ENCODE measurements around the gene CKM. TPM values are rescaled to one million over a fixed set of nuclear protein-coding genes. Genes with fewer than 3 reads are reported as not detected.
"Not testable (repeated sequence)": the region's sequence is repeated elsewhere in the genome, so short reads cannot be mapped to it uniquely, and the experiment has no call there.

The CKM gene
- total RNA-seq, 1 donor from 2014 or later = not detected

DNA sequence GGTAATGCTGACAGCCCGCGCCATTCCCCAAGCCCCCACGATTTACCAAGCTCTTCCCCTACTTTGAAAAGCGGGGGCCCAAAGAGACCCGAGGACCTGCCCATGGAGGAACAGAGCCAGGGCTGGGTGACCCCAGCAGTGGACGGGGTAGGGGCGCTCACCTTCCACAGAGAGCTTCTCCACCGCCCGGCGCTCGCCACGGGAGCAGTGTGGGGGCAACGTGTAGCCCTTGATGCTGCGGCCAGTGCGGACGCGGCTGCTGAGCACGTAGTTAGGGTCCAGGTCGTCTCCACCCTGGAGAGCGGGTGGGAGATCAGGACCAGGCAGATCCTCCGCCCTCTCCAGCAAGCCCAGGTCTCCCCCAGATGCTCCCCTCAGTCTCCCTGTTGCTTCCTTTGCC, 7.4 kb downstream of the CKM start:
- no peak for DNase-seq (ENCODE audit: extremely low spot score in 2 of 2)
- no peak overlapping the region for H3K4me3 ChIP-seq
- no peaks in the 10 kb centered on the region for H3K9me3 ChIP-seq
- TF ChIP-seq POLR2AphosphoS5 (IDR thresholded peaks at IDR 0.05; ENCODE audit: insufficient read depth in 1 of 2, low read depth in 1 of 2) (no peak), CTCF (IDR thresholded peaks at IDR 0.05) (no peak), POLR2A (IDR thresholded peaks at IDR 0.05) (no peak)
- no peaks in the 10 kb centered on the region for H3K4me1 ChIP-seq
- H3K36me3 ChIP-seq = no peaks in the 10 kb centered on the region
- no peaks in the 10 kb centered on the region for H3K27me3 ChIP-seq
- no peak overlapping the region for H3K27ac ChIP-seq
- intact Hi-C loops (cut with DNase I) = no loop called here

GRCh38 chr19:45314708-45315245, 7.9 kb downstream of the CKM start:
- TF ChIP-seq CTCF (IDR thresholded peaks at IDR 0.05) (no peak), POLR2AphosphoS5 (IDR thresholded peaks at IDR 0.05; ENCODE audit: insufficient read depth in 1 of 2, low read depth in 1 of 2) (no peak), POLR2A (IDR thresholded peaks at IDR 0.05) (no peak)
- intact Hi-C loops (cut with DNase I) = no loop called here
- Histone ChIP-seq H3K9me3 (no peaks in the 10 kb centered on the region), H3K27ac (no peak overlapping the region), H3K4me1 (no peaks in the 10 kb centered on the region), H3K36me3 (no peaks in the 10 kb centered on the region), H3K27me3 (no peaks in the 10 kb centered on the region), H3K4me3 (no peak overlapping the region)
- no peak for DNase-seq (ENCODE audit: extremely low spot score in 2 of 2)

DNA sequence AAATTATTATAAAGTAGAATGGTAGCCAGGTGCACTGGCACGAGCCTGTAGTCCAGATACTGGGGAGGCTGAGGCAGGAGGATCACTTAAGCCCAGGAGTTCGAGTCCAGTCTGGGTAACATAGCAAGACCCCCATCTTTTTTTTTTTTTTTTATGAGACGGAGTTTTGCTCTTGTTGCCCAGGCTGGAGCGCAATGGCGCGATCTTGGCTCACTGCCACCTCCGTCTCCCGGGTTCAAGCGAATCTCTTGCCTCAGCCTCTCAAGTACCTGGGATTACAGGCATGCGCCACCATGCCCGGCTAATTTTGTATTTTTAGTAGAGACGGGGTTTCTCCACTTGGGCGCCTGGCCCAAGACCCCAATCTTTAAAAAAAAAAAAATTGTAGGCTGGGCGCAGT, 10.4 kb downstream of the CKM start:
- H3K4me1 ChIP-seq; H3K27me3 ChIP-seq; intact Hi-C loops (cut with DNase I); DNase-seq (ENCODE audit: extremely low spot score in 2 of 2); H3K27ac ChIP-seq; H3K36me3 ChIP-seq; H3K9me3 ChIP-seq; H3K4me3 ChIP-seq: not testable (repeated sequence)

DNA sequence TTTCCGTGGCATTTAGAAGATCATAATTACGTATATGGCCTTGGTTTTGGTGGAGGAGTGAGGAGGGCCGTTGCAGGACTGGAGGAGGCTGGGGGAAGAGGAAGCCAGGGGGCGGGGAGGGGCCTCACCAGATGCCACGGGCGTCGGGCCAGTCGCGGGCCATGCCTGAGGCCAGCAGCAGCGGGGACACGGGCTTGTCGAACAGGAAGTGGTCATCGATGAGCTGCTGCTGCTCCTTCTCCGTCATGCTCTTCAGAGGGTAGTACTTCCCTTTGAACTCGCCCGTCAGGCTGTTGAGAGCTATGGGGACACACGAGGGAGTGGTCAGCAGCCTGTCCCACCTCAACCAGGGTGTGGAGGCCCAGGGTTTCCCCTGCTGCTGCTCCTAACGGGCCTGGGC, 11.1 kb downstream of the CKM start:
- TF ChIP-seq CTCF (IDR thresholded peaks at IDR 0.05) (no peak), POLR2AphosphoS5 (IDR thresholded peaks at IDR 0.05; ENCODE audit: insufficient read depth in 1 of 2, low read depth in 1 of 2) (no peak), POLR2A (IDR thresholded peaks at IDR 0.05) (no peak)
- H3K27me3 ChIP-seq = no peaks in the 10 kb centered on the region
- H3K36me3 ChIP-seq = no peaks in the 10 kb centered on the region
- no peak overlapping the region for H3K27ac ChIP-seq
- H3K4me1 ChIP-seq = no peaks in the 10 kb centered on the region
- H3K9me3 ChIP-seq = no peaks in the 10 kb centered on the region
- no peak for DNase-seq (ENCODE audit: extremely low spot score in 2 of 2)
- H3K4me3 ChIP-seq = no peak overlapping the region
- intact Hi-C loops (cut with DNase I) = no loop called here

- DNase-seq (ENCODE audit: extremely low spot score in 2 of 2); H3K27me3 ChIP-seq; H3K27ac ChIP-seq; H3K4me1 ChIP-seq; H3K36me3 ChIP-seq; intact Hi-C loops (cut with DNase I); H3K4me3 ChIP-seq; H3K9me3 ChIP-seq: not testable (repeated sequence)
These were observed 13.4 kb downstream of the CKM start for GRCh38 chr19:45309322-45309721.

DNA sequence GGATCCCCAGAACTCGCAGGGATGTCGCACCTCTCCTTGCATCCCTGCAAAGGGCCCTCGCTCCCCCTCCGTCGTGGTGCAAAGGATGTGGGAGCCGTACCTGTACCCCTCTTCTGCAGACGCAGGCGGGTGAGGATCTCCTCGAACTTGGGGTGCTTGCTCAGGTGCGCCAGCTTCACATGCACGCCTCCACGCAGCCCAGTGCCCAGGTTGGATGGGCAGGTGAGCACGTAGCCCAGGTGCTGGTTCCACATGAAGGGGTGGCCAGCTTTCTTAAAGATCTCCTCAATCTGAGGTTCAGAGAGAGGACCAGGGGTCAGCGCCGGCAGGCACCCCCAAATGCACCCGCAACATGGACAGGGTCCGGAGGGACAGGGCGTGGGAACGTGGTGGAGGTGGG, 15.3 kb downstream of the CKM start:
- Histone ChIP-seq H3K36me3 (no peaks in the 10 kb centered on the region), H3K27me3 (no peaks in the 10 kb centered on the region), H3K4me3 (no peak overlapping the region), H3K27ac (no peak overlapping the region), H3K4me1 (peaks cover 7% of the 10 kb centered on the region), H3K9me3 (no peaks in the 10 kb centered on the region)
- no peak for DNase-seq (ENCODE audit: extremely low spot score in 2 of 2)
- intact Hi-C loops (cut with DNase I) = no loop called here
- TF ChIP-seq POLR2AphosphoS5 (IDR thresholded peaks at IDR 0.05; ENCODE audit: insufficient read depth in 1 of 2, low read depth in 1 of 2) (no peak), POLR2A (IDR thresholded peaks at IDR 0.05) (no peak), CTCF (IDR thresholded peaks at IDR 0.05) (no peak)

Measured in vagina (tissue), 2 donors.